H1 (cell line): ENCODE results near the gene USP6. TPM values are rescaled to one million over a fixed set of nuclear protein-coding genes. Genes with fewer than 3 reads are reported as not detected.

Experiments
- CTCF ChIA-PET: fragments of 300-600 bp; sonication (Branson Sonifier 250); formaldehyde crosslinking; loops from one replicate; lab custom pipeline; 2021; ENCODE audit not compliant: partially characterized antibody; lab: Charles Lee
- POLR2A ChIA-PET: fragments of 300-600 bp; sonication (Branson Sonifier 250); formaldehyde crosslinking; loops from one replicate; lab custom pipeline; 2021; ENCODE audit warnings: inconsistent platforms; ENCODE audit not compliant: partially characterized antibody; lab: Charles Lee
- DNase-seq, 2 experiments: peaks; one replicate each; pipeline versions ENCODE4 v3.0.0 to v3.0.0-alpha.2; 2010 to 2022; ENCODE audit warnings: low spot score in 2 of 2, low read depth in 1 of 2, mixed read lengths in 1 of 2
- FAIRE-seq: peaks from 2 replicates; lab custom pipeline; 2011; peaks lifted over from hg19 to GRCh38; lab: Jason Lieb, UNC
- H2AFZ ChIP-seq: 2 replicates; pipeline ENCODE4 v1.8.1; 2012; ENCODE audit warnings: low read length, inconsistent platforms
- H2AK5ac ChIP-seq: 2 replicates; pipeline ENCODE4 v1.6.1; 2013; ENCODE audit warnings: low read depth, low read length
- H2BK120ac ChIP-seq: replicated peaks from 2 replicates; pipeline ENCODE3; 2013; ENCODE audit warnings: low read depth, low read length, inconsistent platforms
- H2BK12ac ChIP-seq: 2 replicates; pipeline ENCODE4 v1.6.1; 2013; ENCODE audit warnings: low read depth, low read length
- H2BK15ac ChIP-seq: 2 replicates; pipeline ENCODE4 v1.6.1; 2013; ENCODE audit warnings: low read length
- H2BK20ac ChIP-seq: 2 replicates; pipeline ENCODE4 v1.6.1; 2013; ENCODE audit warnings: low read length
- H2BK5ac ChIP-seq: 2 replicates; pipeline ENCODE4 v1.6.1; 2013; ENCODE audit warnings: low read depth, low read length
- H3K14ac ChIP-seq: 2 replicates; pipeline ENCODE4 v1.6.1; 2013; ENCODE audit warnings: inconsistent platforms; ENCODE audit not compliant: insufficient read length
- H3K18ac ChIP-seq: 2 replicates; pipeline ENCODE4 v1.6.1; 2013; ENCODE audit warnings: low read length; ENCODE audit errors: extremely low read depth
- H3K23ac ChIP-seq: 2 replicates; pipeline ENCODE4 v1.6.1; 2013; ENCODE audit warnings: inconsistent platforms; ENCODE audit not compliant: insufficient read length
- H3K23me2 ChIP-seq: 2 replicates; pipeline ENCODE4 v1.6.1; 2013; ENCODE audit warnings: low read depth, low read length
- H3K27ac ChIP-seq: 2 replicates; pipeline ENCODE4 v1.6.1; 2011; ENCODE audit warnings: low read depth, low read length, inconsistent platforms
- H3K27me3 ChIP-seq, 4 experiments: replicated peaks in 1 of 4; 1 replicate in 1 of 4; 2 replicates in 3 of 4; pipeline versions ENCODE4 v1.6.1 to v1.8.1; 2011 to 2013; ENCODE audit warnings: low read length in 3 of 4, mild to moderate bottlenecking in 3 of 4, inconsistent platforms in 2 of 4, mixed read lengths in 2 of 4, moderate library complexity in 1 of 4; ENCODE audit not compliant: control insufficient read depth in 3 of 4, insufficient read depth in 3 of 4; ENCODE audit errors: extremely low read depth in 1 of 4
- H3K36me3 ChIP-seq, 4 experiments: 2 replicates each; pipeline versions ENCODE4 v1.6.1 to v1.8.1; 2011 to 2013; ENCODE audit warnings: mild to moderate bottlenecking in 4 of 4, low read length in 3 of 4, moderate library complexity in 2 of 4, control low read depth in 1 of 4, inconsistent platforms in 1 of 4; ENCODE audit not compliant: insufficient read depth in 4 of 4, control insufficient read depth in 2 of 4
- H3K4ac ChIP-seq: replicated peaks from 2 replicates; pipeline ENCODE3; 2013; ENCODE audit warnings: low read length, low read depth, mixed read lengths, inconsistent platforms; ENCODE audit not compliant: insufficient read length
- H3K4me1 ChIP-seq, 4 experiments: replicated peaks in 1 of 4; 1 replicate in 1 of 4; 2 replicates in 3 of 4; pipeline versions ENCODE4 v1.6.1 to v1.8.1; 2011 to 2013; ENCODE audit warnings: low read length in 3 of 4, inconsistent platforms in 2 of 4, mixed read lengths in 1 of 4; ENCODE audit not compliant: insufficient read depth in 4 of 4, control insufficient read depth in 3 of 4
- H3K4me2 ChIP-seq, 2 experiments: 2 replicates each; pipeline versions ENCODE4 v1.6.1 to v1.8.1; 2011 to 2013; ENCODE audit warnings: low read depth in 2 of 2, low read length in 2 of 2, control low read depth in 1 of 2, inconsistent platforms in 1 of 2, mild to moderate bottlenecking in 1 of 2; ENCODE audit not compliant: insufficient read depth in 1 of 2
- H3K4me3 ChIP-seq, 4 experiments: fragments of 200-600, 300-600 bp in 1 of 4; sonication (generic), shearing (Covaris generic), sonication (Bioruptor Twin) in 1 of 4; 2 replicates each; pipeline versions ENCODE4 v1.5.1 to v1.8.1; 2011 to 2016; ENCODE audit warnings: low read length in 4 of 4, low read depth in 3 of 4, control low read depth in 2 of 4, inconsistent platforms in 2 of 4, mild to moderate bottlenecking in 2 of 4, mixed read lengths in 1 of 4, moderate library complexity in 1 of 4; ENCODE audit not compliant: insufficient read depth in 2 of 4; ENCODE audit errors: extremely low read depth in 1 of 4
- H3K56ac ChIP-seq: replicated peaks from 2 replicates; pipeline ENCODE3; 2013; ENCODE audit warnings: low read depth, mild to moderate bottlenecking, mixed read lengths, low read length, inconsistent platforms; ENCODE audit not compliant: insufficient read length
- H3K79me1 ChIP-seq: 2 replicates; pipeline ENCODE4 v1.6.1; 2013; ENCODE audit warnings: low read depth, low read length, control low read depth
- H3K79me2 ChIP-seq, 2 experiments: 2 replicates each; pipeline versions ENCODE4 v1.6.1 to v1.8.1; 2012 to 2013; ENCODE audit warnings: low read length in 2 of 2, mild to moderate bottlenecking in 2 of 2, inconsistent platforms in 1 of 2; ENCODE audit not compliant: insufficient read depth in 2 of 2, control insufficient read depth in 1 of 2
- H3K9ac ChIP-seq, 4 experiments: replicated peaks in 1 of 4; 1 replicate in 1 of 4; 2 replicates in 3 of 4; pipeline versions ENCODE4 v1.6.1 to v1.8.1; 2011 to 2013; ENCODE audit warnings: low read depth in 3 of 4, low read length in 3 of 4, control low read depth in 2 of 4, mild to moderate bottlenecking in 2 of 4, moderate library complexity in 2 of 4, inconsistent platforms in 1 of 4; ENCODE audit errors: extremely low read depth in 1 of 4
- H3K9me3 ChIP-seq, 2 experiments: 2 replicates each; pipeline versions ENCODE4 v1.6.1 to v1.8.1; 2012 to 2013; ENCODE audit warnings: mild to moderate bottlenecking in 2 of 2, moderate library complexity in 2 of 2, control low read depth in 1 of 2, inconsistent platforms in 1 of 2, low read depth in 1 of 2, low read length in 1 of 2, mixed read lengths in 1 of 2; ENCODE audit not compliant: insufficient read depth in 2 of 2
- H4K20me1 ChIP-seq, 2 experiments: replicated peaks in 1 of 2; 2 replicates each; pipeline versions ENCODE3 to v1.8.1; 2011 to 2013; ENCODE audit warnings: inconsistent platforms in 2 of 2, low read length in 2 of 2, mild to moderate bottlenecking in 1 of 2; ENCODE audit not compliant: insufficient read depth in 2 of 2, control insufficient read depth in 1 of 2
- H4K5ac ChIP-seq: 2 replicates; pipeline ENCODE4 v1.6.1; 2013; ENCODE audit warnings: low read length, low read depth, mixed read lengths, inconsistent platforms; ENCODE audit not compliant: insufficient read length
- H4K8ac ChIP-seq: 2 replicates; pipeline ENCODE4 v1.8.0; 2013; ENCODE audit warnings: mild to moderate bottlenecking, moderate library complexity, low read length, inconsistent platforms; ENCODE audit not compliant: insufficient read depth; ENCODE audit errors: extremely low read depth
- H4K91ac ChIP-seq: replicated peaks from 2 replicates; pipeline ENCODE3; 2013; ENCODE audit warnings: low read length, mixed read lengths, inconsistent platforms; ENCODE audit not compliant: insufficient read length
- ASH2L ChIP-seq: fragments of 200-600, 300-600 bp; sonication (generic); IDR thresholded peaks from one replicate; pipeline ENCODE4 v1.7.1; 2017; ENCODE audit warnings: low read length
- BACH1 ChIP-seq: IDR thresholded peaks from 2 replicates; pipeline ENCODE4 v1.6.1; 2012; ENCODE audit warnings: low read length, improper control_type of control experiment
- CTBP2 ChIP-seq: IDR thresholded peaks from 2 replicates; pipeline ENCODE4 v1.7.0; 2011; ENCODE audit warnings: borderline replicate concordance, mild to moderate bottlenecking, moderate library complexity, mixed read lengths, low read length; ENCODE audit not compliant: insufficient read depth, insufficient read length
- FOSL1 ChIP-seq: IDR thresholded peaks from 2 replicates; pipeline ENCODE4 v1.6.1; 2011; ENCODE audit warnings: mild to moderate bottlenecking, low read depth, low read length, moderate library complexity; ENCODE audit not compliant: insufficient read depth
- RXRA ChIP-seq: IDR thresholded peaks from 2 replicates; pipeline ENCODE4 v1.6.1; 2011; ENCODE audit warnings: low read depth, mild to moderate bottlenecking, low read length, moderate library complexity; ENCODE audit not compliant: insufficient read depth
- SP4 ChIP-seq: IDR thresholded peaks from 2 replicates; pipeline ENCODE4 v1.6.1; 2012; ENCODE audit warnings: low read length, inconsistent platforms
- TEAD4 ChIP-seq: IDR thresholded peaks from 2 replicates; pipeline ENCODE4 v1.6.1; 2012; ENCODE audit warnings: low read depth, low read length, inconsistent platforms, mixed read lengths
- WGBS, 2 experiments: shearing (Covaris generic) in 1 of 2; methylation state at CpG; one replicate each; pipeline versions ENCODE4 v1.1.6 to v1.1.7; 2013 to 2015; ENCODE audit warnings: low lambda C conversion rate in 2 of 2, mixed read lengths in 2 of 2, inconsistent platforms in 1 of 2, low coverage in 1 of 2, missing lambda C conversion rate in 1 of 2; ENCODE audit not compliant: insufficient replicate concordance in 2 of 2, insufficient coverage in 1 of 2, insufficient read length in 1 of 2; ENCODE audit errors: extremely low coverage in 1 of 2, missing lambda C conversion rate in 1 of 2; 5-methylcytosine and 5-hydroxymethylcytosine counted together
- polyA plus RNA-seq, 7 experiments: library from polyadenylated mRNA; depleted of rRNA in 3 of 7; stranded (reverse) in 5 of 7; unstranded in 2 of 7; fragments of >200 nt in 5 of 7; fragments of 200-250 nt in 2 of 7; gene quantifications; 1 replicate in 5 of 7; 2 replicates in 1 of 7; 4 replicates in 1 of 7; pipeline versions ENCODE4 v1.2.1 to v1.2.3, GENCODE V29; 2011 to 2013; ENCODE audit warnings: missing spikeins in 2 of 7, mixed read lengths in 2 of 7
- total RNA-seq: library from RNA; stranded (reverse); fragmentation: NEBNext Ultra II Directional; extraction: Animal tissue kit (Norgen Biotek cat#: 25700); gene quantifications from 2 replicates; pipeline ENCODE4 v1.2.1, GENCODE V29; 2021

USP6 gene
- total and polyA plus RNA-seq, 2 of the 8 experiments (the other 6 are each of a cell fraction or from before 2014, with no cell fraction given): 0.08 to 0.32 TPM

DNA sequence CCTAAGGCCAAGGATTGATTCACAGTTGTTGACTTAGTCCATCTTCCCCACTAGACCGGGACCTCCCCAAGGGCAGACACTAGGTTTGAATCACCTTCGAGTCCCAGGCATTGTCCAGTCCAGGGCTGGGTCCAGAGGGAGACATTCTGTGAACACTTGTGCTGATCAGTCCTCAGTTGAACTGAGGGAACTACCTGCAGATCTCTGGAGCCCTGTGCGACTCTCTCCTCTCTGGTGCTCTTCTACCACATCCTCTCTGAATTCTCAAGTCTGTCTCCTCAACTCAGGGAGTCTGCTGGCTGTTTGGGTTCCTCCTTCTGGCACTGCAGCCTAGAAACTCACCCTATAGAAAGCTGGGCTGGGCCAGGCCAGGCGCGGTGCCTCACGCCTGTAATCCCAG is 15.0 kb upstream of the USP6 start:
- ChIA-PET POLR2A (interaction anchor here (0.6 to 3.4 kb wide), 3 partner anchors 10 to 85 kb away, joined by 3 to 20 read pairs (median 4); partner anchors contain the start of gene ZNF232), CTCF (no interaction called here)
- H4K5ac ChIP-seq: no peak overlapping the region
- no peak overlapping the region for H2BK15ac ChIP-seq
- H3K56ac ChIP-seq: no peak overlapping the region
- H4K91ac ChIP-seq: no peak overlapping the region
- H2BK12ac ChIP-seq: no peak overlapping the region
- no peak for DNase-seq
- no peak overlapping the region for H4K8ac ChIP-seq
- H2BK5ac ChIP-seq: no peak overlapping the region
- no peak overlapping the region for H3K4me2 ChIP-seq
- WGBS, 2 experiments: 89% methylated on average over 6 of the region's 6 CpGs; no CpG with 5 or more reads in 1 of the 2 experiments
- H3K79me2 ChIP-seq: no peaks in the 10 kb centered on the region
- H2BK120ac ChIP-seq: no peak overlapping the region
- no peak overlapping the region for H2AFZ ChIP-seq
- no peak overlapping the region for H2AK5ac ChIP-seq
- no peak overlapping the region for H3K23ac ChIP-seq
- H3K36me3 ChIP-seq: peaks cover 4 to 23% (median 10%) of the 10 kb centered on the region in 4 experiments; a peak in 6 of 8 replicates
- no peaks in the 10 kb centered on the region for H4K20me1 ChIP-seq
- no peak overlapping the region for H3K27ac ChIP-seq
- H3K4me3 ChIP-seq: no peak overlapping the region
- no peak overlapping the region; the same call in 1 of the 2 replicates for H3K18ac ChIP-seq
- no peaks in the 10 kb centered on the region for H3K4me1 ChIP-seq
- no peaks in the 10 kb centered on the region for H3K79me1 ChIP-seq
- H3K23me2 ChIP-seq: peaks cover 6% of the 10 kb centered on the region; the same call in 1 of the 2 replicates
- no peak overlapping the region for H3K9ac ChIP-seq
- no peak overlapping the region for H3K14ac ChIP-seq
- no peak for FAIRE-seq
- no peak overlapping the region for H3K4ac ChIP-seq
- peaks cover 12 to 25% of the 10 kb centered on the region in 2 experiments for H3K9me3 ChIP-seq
- TF ChIP-seq CTBP2 (no peak), RXRA (no peak), FOSL1 (no peak), BACH1 (no peak), ASH2L (no peak), TEAD4 (no peak), SP4 (no peak)
- H2BK20ac ChIP-seq: no peak overlapping the region
- peaks cover 0 to 15% (median 8%) of the 10 kb centered on the region in 4 experiments; a peak in 6 of 7 replicates for H3K27me3 ChIP-seq
